ENCODE measurements around the gene IPPK.

The IPPK gene

DNA sequence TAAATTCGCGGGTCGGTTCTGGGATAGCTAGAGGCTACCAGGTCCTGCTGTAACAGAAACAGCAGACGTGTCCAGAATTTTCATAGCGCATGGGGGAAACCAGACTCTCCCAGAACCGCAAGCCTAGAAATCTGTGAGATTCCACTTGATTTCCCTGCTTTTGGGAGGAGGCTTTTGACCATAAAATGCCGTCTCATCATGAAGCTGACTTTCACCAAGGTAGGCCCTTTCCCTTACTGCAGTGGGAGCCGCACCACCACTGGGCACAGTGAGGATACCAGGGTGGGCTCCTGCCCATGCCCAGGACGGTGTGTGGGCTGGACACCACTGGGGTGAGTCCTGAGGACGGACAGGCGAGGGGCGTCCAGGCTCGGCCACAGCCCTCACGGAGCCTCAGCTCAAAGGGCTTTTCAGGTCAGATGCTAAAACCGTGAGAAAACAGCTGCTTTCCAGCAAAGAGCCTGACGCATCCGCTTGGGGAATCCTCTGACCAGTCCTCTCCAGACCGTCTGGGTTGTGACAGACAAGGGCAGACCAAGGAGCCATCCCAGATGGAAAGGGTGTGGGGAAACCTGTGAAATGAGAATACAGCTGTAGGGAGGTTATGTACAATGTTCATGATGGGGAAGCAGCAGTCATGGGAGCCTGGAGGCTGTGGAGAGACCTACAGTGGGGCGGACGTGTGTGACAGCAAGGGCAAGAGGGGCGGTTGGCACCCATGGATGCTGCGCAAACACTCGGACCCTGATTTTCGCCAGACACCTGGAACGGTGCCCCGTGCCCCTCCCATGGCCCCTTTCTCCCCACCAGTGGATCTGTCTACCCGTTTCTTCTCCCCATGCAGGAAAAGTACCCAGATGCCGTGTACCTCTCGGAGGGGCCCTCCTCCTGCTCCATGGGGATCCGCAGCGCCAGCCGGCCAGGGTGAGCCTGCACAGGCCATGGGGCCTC is 59.2 kb downstream of the IPPK start:
- in situ Hi-C loops (cut with HindIII; ENCODE audit: low sequenced_read_pairs): no loop called here
- DNase-seq (ENCODE audit: low read depth, low spot score): no peak
- TF ChIP-seq, protein P1, sequence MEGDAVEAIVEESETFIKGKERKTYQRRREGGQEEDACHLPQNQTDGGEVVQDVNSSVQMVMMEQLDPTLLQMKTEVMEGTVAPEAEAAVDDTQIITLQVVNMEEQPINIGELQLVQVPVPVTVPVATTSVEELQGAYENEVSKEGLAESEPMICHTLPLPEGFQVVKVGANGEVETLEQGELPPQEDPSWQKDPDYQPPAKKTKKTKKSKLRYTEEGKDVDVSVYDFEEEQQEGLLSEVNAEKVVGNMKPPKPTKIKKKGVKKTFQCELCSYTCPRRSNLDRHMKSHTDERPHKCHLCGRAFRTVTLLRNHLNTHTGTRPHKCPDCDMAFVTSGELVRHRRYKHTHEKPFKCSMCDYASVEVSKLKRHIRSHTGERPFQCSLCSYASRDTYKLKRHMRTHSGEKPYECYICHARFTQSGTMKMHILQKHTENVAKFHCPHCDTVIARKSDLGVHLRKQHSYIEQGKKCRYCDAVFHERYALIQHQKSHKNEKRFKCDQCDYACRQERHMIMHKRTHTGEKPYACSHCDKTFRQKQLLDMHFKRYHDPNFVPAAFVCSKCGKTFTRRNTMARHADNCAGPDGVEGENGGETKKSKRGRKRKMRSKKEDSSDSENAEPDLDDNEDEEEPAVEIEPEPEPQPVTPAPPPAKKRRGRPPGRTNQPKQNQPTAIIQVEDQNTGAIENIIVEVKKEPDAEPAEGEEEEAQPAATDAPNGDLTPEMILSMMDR (IDR thresholded peaks at IDR 0.05; ENCODE audit: low read depth, low read length): no peak
- no peak overlapping the region for H3K4me3 ChIP-seq (ENCODE audit: low read depth, low read length)

DNA sequence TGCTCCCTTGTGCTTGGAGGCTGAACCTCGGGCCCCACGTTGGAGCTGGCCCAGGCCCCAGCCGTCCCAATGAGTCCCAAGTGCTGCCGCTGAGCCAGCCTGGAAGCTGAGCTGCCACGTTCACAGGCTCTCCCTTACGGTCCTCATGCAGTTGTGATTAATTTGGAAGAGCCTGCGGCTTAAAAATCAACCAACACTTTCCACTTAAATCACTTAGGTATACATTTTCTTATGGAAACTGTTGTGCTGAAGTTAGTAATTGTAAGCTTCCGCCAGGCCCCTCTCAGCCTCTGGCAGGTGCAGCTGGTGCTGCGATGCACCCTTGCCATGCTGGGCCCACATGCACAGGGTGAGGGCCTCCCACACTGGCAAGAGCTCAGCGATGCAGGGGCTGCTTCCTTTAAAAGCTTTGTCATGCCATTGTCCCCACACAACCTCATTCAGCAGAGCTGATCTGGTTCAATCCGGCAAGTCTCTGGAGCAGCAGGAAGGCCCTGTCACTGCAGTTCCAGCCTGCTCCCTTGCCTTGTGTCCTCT is 61.0 kb downstream of the IPPK start:
- DNase-seq (ENCODE audit: low read depth, low spot score): no peak
- in situ Hi-C loops (cut with HindIII; ENCODE audit: low sequenced_read_pairs): no loop called here
- H3K4me3 ChIP-seq (ENCODE audit: low read depth, low read length): no peak overlapping the region
- TF ChIP-seq, protein P1 (IDR thresholded peaks at IDR 0.05; ENCODE audit: low read depth, low read length): no peak

DNA sequence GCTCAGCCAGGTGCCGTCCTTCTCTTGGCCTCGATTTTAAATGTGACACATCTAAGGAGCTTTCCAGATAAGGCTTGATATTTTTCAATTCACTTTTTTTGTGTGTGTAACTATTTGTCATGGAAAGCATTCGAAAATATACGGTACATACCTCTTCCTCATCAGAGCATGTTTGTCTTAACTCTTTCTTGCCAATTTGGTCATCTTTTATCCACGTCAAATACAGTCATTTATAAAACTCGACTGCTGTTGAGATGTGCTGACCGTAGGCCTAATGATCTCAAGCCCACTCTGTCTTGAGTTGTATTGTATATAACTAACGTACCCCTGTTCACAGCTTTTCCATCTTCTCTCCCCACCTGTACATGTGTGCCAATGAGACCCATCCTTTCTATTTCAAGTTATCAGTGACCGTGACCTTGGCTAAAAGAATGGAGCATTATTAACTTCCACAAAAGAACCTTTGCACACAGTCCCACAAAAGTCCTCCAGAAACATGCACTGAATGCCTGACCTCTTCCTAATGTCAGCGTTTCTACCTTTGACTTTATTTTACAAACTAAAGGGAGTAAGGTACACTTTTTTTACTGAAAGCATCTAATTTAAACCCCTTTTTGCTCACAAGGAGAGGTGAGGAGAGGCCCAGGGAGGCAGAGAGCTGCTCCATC is 61.6 kb downstream of the IPPK start:
- DNase-seq (ENCODE audit: low read depth, low spot score): no peak
- in situ Hi-C loops (cut with HindIII; ENCODE audit: low sequenced_read_pairs): no loop called here
- no peak overlapping the region for H3K4me3 ChIP-seq (ENCODE audit: low read depth, low read length)
- TF ChIP-seq, protein P1 (IDR thresholded peaks at IDR 0.05; ENCODE audit: low read depth, low read length): no peak

DNA sequence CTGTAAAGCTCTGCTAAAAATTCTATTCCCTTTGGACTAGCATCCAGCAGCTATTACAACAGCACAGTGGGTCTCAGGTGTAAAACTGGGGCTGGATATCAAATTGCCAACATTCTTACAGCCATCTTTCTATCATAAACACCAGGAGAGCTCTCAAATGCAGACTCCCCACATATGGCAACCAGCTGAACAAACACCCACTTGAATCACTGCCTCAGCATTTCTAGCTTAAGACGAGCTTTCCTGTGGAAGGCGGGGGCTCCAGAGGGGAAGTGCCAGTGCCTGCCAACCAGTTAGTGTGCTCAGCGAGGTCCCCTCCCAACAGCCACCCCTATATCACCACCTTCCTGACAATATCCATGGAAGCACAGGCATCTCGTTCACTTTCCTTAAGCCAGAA is 62.2 kb downstream of the IPPK start:
- in situ Hi-C loops (cut with HindIII; ENCODE audit: low sequenced_read_pairs): no loop called here
- DNase-seq (ENCODE audit: low read depth, low spot score): peak; percentile 84
- TF ChIP-seq, protein P1 (IDR thresholded peaks at IDR 0.05; ENCODE audit: low read depth, low read length): no peak
- H3K4me3 ChIP-seq (ENCODE audit: low read depth, low read length): no peak overlapping the region

DNA sequence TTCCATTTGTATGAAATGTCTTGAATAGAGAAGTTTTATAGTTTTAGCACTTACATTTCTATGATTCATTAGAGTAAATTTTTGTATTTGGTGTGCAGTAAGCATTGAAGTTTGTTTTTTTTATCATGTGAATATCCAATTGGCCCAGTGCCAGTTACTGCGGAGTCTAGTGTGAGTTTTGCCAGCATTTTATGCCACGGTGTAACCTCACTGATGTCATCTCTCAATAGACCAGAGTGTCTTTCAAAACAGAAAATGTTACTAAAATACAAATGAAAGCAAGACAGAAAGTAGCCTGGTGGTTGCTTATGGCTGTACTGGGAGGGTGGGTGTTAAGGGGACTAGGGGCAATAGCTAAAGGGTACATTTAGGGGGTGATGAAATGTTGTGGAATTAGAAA is 62.8 kb downstream of the IPPK start:
- TF ChIP-seq, protein P1 (IDR thresholded peaks at IDR 0.05; ENCODE audit: low read depth, low read length): no peak
- peak; percentile 78 for DNase-seq (ENCODE audit: low read depth, low spot score)
- H3K4me3 ChIP-seq (ENCODE audit: low read depth, low read length): no peak overlapping the region
- in situ Hi-C loops (cut with HindIII; ENCODE audit: low sequenced_read_pairs): no loop called here

DNA sequence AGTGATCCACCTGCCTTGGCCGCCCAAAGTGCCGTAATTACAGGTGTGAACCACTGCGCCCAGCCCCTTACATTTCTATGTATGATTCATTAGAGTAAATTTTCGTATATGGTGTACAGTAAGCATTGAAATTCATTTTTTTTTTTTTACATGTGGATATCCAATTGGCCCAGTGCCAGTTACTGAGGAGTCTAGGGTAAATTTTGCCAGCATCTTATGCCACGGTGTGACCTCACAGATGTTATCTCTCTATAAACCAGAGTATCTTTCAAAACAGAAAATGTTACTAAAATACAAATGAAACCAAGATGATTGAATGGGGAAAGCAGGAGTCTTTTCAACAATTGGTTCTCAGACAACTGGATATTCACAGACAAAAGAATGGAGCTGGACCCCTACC is 64.7 kb downstream of the IPPK start:
- TF ChIP-seq, protein P1 (IDR thresholded peaks at IDR 0.05; ENCODE audit: low read depth, low read length): no peak
- in situ Hi-C loops (cut with HindIII; ENCODE audit: low sequenced_read_pairs): no loop called here
- no peak overlapping the region for H3K4me3 ChIP-seq (ENCODE audit: low read depth, low read length)
- no peak for DNase-seq (ENCODE audit: low read depth, low spot score)
